Measurements from ENCODE around the gene TESMIN.
A peak's percentile ranks its signal among the peaks of the same experiment; 100 is the strongest.

Gene TESMIN, protein sequence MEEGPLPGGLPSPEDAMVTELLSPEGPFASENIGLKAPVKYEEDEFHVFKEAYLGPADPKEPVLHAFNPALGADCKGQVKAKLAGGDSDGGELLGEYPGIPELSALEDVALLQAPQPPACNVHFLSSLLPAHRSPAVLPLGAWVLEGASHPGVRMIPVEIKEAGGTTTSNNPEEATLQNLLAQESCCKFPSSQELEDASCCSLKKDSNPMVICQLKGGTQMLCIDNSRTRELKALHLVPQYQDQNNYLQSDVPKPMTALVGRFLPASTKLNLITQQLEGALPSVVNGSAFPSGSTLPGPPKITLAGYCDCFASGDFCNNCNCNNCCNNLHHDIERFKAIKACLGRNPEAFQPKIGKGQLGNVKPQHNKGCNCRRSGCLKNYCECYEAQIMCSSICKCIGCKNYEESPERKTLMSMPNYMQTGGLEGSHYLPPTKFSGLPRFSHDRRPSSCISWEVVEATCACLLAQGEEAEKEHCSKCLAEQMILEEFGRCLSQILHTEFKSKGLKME

DNA sequence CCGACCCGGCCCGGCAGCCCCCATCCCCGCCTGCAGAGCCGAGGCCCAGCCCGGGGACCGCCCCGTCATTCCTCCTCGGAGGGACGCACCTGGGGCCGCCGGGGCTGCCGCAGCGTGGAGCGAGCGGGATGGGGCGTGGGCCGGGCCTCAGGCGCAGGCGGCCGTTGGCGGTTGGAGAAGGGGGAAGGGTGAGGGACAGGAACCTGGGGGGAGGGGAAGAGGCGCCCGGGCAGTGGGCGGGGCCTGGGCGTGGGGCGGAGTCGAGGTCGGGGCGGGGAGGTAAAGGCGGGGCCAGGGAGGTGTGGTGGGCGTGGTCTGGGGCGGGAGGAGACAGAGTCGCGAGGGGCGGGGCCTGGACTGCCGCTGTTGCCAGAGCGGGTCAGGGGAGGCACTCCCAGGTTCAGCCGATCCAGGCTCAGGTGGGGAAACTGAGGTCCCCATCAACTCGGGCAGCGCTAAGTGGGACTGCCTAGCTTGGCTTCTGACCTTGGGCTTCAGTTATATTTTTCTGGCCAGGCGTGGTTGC is at the start of gene TESMIN:
Gene TESMIN, minus strand, starts transcription at position 190 of the 526 bp plus-strand sequence. CDS start 860 bp downstream, outside the sequence.
- peak; percentile 87 for DNase-seq (ENCODE audit: low spot score)

DNA sequence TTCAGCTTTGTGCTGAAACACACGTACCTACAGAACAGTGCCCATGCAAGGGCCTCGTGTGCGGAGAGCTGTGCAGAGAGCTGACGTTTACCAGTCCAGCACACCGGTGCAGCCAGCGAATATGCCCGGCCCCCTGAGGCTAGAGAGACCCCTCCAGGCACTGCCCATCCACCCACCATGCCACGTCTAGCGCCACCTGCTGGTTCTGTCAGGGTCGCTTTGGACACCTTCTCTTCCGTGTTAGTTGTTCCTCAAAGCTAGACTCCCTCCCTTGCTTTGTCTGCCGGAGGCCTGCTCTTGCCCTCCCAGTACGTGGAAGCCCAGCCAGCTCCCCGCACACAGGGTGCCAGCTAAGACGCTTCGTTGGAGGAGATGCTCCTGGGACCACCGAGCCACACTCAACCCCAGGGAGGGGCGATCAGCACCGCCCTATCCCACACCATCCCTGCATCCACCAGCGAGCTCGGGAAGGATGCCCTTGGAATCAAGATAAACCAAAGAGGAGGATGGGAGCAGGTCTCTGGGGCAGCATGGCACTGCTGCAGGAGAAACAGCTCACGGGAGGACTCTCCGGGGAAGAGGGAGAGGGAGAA is 47.0 kb upstream of the TESMIN start:
- DNase-seq (ENCODE audit: low spot score), result peak; percentile 52

DNA sequence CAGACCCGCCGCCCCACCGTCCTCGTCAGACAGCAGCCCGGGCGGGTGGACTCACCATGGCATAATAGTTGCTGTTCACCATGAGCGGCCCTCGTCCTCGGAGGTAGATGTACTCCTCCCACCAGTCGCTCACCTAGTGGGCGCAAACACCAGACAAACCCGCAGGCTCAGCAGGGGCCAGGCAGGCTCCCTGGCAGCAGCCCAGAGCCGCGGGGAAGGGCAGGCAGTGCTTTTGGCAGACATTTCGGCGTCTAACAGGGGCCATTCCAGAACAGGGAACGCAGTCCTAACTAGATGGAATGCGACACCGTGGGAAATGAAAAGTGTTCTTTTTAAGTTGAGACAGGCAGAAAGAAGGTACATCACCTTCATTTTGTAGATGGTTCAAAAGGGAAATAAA is 45.5 kb upstream of the TESMIN start:
- no peak for DNase-seq (ENCODE audit: low spot score)

DNA sequence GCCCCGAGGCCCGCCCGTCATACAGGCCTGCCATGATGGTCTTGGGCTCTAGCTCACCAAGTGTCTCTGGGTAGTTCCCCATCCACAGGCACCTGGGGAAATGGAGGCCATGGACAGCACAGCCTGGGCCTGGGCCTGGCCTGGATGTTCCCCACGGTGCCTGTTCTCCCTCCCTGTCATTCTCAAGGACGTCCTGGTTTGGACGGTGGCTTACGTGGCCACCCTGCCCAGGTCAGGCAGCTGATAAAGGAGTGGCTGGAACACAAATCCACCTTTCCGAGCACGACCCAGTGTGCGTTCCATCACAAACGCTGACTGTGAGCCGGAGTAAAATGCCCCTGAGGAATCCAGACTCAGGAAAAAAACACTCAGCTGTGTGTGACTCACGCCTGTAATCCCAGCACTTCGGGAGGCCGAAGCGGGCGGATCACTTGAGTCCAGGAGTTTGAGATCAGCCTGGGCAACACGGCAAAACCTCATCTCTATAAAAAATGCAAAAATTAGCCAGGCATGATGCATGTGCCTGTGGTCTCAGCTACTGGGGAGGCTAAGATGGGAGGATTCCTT is 41.2 kb upstream of the TESMIN start:
- no peak for DNase-seq (ENCODE audit: low spot score)

DNA sequence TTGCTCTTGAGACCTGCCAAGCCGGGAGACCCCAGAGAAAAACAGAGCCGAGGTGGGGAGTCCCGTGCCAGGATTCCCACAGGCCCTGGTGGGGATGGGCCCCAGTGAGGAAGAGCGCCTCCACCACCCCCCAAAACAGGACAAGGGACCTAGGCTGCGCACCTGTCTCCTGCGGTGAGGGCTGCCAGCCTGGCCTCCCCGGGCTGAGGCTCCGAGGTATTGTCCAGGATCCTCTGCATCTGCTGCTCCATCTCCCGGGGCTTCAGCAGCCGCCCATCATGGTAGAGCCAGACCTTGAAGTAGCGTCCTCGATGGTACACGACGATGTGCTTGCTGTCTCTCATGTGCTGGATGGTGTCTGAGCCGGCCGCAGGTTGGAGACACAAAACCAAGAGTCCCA is 33.3 kb upstream of the TESMIN start:
- no peak for DNase-seq (ENCODE audit: low spot score)

DNA sequence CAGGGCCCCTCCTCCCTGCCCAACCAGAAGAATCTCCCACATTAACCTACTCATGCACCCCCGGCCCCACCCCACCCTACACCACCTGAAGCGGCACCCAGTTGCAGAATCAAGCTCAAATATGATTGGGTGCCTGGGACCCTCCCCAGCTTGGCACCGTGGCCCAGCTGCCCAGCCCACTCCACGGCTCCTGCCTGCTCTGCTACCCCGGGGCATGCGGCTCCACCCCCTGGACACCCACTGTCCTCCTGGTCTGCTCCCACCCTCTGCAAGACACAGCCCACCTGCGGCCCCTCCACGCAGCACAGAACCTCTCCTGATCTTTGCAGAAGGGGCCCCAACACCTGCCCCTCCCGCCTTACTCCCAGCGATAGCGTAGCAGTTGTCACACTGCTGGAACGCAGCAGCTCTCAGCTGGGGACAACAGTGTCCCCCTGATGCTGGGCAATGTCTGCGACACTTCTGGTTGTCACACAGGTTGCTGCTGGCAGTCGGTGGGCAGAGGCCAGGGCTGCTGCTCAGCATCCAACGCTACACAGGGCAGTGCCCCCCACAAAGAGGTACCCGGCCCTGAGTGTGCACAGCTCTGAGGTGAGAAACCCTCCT is 32.0 kb upstream of the TESMIN start:
- no peak for DNase-seq (ENCODE audit: low spot score)

DNA sequence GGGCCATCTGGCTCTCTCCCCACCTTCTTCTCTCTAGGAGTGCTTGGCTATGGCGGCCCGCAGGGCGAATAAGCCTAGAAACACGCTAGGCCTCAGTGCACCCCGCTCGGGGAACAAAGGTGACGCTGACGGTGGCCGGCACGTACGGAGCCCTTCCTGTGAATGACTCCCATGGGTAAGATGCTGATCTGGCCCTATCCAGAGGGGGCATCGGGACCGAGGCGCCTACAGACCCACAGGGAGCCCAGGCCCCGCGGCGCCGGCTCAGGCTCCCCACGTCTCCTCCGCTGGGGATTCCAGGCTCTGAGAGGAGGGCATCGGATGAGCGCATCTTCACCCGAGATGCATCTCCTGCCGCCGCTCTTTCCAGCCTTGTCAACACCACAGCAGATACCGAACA is 31.4 kb upstream of the TESMIN start:
- no peak for DNase-seq (ENCODE audit: low spot score)

DNA sequence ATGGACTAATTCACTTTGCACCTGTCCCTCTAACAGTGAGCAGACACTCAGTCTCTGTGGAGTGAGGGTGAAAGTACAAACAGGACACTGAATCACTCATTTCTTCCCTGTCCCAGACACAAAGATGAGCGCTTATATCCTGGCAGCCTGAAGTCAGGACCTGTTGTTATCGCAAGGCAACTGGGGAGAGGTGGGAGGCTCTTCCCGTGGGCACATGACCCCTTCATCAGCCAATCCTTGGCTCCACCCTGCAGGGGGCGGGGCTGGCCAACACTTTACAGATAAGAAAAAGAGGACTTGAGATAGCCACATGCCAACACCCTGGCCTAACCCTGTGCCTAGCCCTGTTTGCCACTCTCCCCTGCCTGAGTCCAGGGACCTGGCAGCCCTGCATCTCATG is 29.5 kb upstream of the TESMIN start:
- DNase-seq (ENCODE audit: low spot score), result peak; percentile 73

DNA sequence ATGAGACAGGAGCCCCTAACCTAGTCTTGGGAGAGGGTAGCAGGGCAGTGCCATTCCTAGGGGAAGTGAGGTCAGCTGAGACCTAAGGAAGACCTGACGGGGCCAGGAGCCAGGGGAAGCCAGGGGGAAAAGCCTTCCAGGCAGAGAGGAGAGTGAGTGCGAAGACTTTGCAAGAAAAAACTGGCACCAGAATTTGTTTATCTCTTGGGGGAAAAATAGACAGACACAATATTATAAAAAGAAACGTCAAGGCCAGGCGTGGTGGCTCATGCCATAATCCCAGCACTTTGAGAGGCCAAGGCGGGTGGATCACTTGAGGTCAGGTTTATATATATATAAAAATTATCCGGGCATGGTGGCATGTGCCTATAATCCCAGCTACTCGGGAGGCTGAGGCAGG is 26.9 kb upstream of the TESMIN start:
- no peak for DNase-seq (ENCODE audit: low spot score)

DNA sequence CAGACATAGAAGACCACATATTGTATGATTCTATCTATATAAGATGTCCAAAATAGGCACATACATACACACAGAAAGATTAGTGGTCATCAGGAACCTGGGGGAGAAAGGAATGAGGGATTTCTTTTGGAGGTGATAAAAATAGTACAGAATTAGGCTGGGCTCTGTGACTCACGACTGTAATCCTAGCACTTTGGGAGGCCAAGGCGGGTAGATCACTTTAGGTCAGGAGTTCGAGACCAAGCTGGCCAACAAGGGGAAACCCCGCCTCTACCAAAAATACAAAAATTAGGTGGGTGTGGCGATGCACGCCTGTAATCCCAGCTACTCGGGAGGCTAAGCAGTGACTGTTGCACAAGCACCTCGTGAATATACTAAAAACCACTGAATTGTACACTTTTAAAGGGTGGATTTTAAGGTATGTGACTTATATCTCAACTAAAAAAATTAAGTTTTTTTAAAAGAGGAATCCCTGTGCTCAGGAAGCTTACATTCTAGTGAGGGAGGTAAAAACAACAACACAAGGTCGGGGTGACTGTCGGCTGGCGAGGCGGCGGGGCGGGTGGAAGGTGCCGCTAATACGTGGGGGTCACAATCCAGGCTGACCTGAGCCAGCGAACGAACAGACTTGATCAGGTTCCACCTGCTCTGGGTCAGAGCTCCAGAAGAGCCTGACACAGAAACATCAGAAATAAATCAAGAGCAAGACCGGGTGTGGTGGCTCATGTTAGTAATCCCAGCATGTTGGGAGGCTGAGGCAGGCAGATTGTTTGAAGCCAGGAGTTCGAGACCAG is 25.3 kb upstream of the TESMIN start:
- DNase-seq (ENCODE audit: low spot score), result no peak

DNA sequence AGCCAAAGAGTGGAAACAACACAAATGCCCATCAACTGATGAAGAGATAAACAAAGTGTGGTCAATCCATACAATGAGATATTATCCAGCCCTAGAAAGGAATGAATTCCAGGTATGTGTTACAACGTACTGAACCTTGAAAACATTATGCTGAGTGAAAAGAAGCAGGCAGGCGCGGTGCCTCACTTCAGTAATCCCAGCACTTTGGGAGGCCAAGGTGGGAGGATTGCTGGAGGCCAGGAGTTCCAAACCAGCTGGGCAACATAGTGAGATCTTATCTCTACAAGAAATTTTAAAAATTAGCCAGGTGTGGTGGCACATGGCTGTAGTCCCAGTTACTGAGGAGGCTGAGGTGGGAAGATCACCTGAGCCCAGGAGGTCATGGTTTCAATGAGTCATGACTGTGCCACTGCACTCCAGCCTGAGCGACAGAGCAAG is 24.6 kb upstream of the TESMIN start:
- DNase-seq (ENCODE audit: low spot score), result no peak

DNA sequence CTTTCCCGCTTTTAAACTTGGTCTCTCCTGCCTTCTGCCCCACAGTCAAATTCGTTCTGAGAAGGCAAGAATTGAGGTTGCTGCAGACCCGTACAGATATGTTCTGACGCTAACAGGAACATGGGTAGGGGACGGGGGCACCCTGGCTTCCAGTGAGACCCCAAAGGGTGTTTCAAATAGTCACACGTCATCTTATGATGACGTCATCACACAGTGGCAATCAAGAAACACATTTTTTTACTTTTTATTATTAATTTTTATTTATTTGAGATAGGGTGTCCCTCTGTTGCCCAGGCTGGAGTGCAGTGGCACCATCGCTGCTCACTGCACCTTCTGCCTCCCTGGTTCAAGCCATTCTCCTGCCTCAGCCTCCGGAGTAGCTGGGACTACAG is 22.9 kb upstream of the TESMIN start:
- DNase-seq (ENCODE audit: low spot score), result no peak

DNA sequence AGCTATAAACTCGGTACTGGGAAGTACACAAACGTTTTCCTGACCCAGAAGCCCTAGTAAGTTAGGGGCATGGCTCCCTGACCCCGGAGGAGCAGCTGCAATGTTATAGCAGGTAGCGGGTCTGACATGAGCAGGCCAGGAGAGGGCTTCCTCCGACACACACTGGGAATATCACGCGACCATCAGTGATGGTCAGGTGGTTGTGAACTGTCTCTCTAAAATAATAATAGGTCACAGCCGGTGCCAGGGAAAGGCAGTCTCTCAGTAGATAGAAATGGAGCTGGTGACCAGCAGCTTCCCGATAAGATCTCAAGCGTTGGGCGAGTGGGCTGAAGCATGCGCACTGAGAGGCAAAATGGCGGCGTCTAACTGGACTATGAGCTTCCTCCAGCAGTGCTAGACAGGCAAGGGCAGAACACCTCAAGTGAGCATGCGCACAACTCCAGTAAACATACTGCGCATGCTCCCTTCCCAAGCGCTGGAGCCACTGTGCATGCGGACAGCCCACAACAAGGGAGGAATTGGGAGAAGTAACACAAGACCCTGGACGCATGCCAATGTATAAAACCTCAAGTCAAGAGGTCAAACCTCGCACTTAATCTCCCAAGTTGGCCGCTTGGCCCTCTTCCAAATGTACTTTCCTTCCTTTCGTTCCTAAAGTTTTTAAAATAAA is 22.3 kb upstream of the TESMIN start:
- no peak for DNase-seq (ENCODE audit: low spot score)

DNA sequence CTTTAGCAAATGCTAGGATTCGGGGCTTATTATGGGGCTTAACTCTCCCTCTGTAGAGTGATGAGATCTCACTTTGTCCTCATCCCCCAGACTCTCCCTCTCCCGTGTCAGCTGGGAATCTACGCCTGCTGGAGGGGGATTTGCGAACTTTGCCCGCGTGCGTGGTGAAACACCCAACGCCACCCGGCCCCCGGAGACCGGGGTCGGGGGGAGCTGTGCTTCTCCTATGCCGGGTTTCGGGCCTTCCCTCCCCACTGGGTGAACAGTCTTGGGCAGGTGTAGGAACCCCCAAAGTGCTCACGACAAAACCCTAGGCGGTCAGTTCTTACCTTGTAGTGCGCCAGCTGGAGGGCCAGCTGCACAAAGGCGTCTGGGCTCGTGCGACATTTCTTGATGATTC is 21.6 kb upstream of the TESMIN start:
- DNase-seq (ENCODE audit: low spot score), result no peak

DNA sequence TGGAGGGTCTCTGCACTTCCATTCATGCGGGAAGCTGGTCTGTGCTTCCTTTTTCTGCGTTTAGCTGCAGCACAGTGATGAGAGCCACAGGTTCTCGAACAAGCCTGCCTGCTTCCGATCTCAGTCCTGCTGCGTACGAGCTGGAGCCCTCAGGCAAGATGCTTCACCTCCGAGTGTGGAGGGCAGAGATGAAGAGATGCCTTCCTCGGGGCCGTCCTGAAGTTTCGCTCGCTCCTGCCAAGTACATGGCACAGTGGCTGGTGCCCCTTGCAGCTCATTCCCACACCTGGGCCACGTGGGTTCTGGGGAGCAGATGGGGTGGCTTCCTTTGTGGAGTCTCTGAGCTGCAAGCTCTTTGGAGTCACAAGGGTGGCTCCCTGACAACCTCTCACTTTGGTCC is 19.5 kb upstream of the TESMIN start:
- no peak for DNase-seq (ENCODE audit: low spot score)

DNA sequence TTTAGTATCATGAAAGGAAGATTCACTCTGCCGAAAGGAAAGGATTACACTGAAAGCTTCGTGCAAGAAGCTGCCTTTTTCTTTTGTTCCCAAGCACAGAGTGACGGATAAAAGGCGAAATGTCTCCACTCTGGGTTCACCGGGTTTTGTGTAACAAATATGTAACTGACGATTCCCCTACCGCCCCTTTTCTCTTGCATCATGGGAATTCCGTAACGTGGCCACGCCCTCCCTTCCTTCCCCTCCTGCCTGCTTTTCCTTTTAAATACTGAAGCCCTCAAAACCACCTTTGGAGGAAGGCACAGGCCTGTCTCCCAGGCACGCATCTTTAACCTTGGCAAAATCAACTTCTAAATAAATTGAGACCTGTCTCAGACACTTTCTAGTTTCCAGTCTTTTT is 16.4 kb upstream of the TESMIN start:
- no peak for DNase-seq (ENCODE audit: low spot score)

DNA sequence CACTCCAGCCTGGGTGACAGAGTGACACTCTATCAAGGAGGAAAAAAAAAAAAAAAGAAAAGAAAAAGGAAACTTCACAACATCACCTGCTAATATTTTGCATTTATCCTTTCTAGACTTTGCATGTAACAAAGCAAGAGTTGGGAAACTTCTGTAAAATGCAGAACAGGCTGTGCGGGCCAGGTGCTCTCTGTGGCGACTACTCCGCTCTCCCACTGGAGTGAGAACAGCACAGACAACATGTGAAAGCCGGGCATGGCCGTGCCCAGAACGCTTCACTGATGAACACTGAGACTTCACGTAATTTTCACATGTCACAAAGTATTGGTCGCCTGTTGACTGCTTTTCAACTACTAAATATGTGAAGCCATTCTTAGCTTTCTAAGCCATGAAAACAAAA is 15.5 kb upstream of the TESMIN start:
- DNase-seq (ENCODE audit: low spot score), result no peak

DNA sequence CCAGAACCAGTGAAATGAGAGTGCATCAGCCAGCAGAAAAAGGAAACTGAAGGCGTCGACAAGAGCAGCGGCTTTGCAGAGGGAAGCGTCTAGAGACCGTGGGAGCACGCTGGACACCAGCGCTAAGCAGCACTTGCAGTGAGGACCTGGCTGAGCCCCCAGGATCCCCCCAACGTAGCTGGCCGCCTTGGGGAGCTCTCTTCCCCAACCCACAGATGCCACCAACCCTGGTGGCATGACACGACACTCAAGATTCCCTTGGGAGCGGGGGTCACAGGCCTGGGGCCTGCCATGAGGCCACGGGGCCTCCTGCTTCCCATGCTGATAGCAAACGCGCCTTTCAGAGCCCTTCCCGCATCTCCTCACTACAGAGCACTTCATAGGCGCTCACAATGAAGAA is 13.4 kb upstream of the TESMIN start:
- no peak for DNase-seq (ENCODE audit: low spot score)

DNA sequence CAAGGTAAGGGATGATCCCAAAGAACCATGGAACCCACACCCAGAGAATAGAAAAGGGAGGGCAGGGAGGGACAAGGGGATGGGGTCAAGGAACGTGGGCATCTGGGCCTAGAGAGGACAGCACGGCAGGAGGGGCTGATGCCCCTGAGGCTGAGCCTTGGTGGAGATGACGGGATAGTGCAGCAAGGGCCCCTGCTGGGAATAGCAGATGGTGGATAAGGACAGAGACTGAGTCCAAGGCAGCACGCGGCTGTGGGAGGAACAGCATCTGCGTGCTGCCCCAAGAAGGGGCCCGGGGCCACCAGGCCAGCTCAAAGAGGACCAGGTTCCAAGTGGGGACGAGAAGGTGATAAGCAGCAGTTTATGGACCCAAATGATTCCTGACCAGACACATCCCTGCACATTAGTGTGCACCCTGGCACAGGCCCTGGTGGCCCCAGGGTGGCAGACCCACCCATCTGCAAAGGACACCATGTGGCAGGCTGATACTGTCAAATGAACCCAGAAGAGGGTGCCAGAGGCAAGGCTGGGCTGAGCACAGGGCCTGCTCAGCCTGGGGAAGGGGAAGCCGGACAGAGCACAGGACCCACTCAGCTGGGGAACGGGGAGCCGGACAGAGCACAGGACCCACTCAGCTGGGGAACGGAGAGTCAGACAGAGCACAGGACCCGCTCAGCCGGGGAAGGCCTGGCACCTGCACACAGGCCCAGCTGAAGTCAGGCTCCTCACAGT is 12.8 kb upstream of the TESMIN start:
- no peak for DNase-seq (ENCODE audit: low spot score)

DNA sequence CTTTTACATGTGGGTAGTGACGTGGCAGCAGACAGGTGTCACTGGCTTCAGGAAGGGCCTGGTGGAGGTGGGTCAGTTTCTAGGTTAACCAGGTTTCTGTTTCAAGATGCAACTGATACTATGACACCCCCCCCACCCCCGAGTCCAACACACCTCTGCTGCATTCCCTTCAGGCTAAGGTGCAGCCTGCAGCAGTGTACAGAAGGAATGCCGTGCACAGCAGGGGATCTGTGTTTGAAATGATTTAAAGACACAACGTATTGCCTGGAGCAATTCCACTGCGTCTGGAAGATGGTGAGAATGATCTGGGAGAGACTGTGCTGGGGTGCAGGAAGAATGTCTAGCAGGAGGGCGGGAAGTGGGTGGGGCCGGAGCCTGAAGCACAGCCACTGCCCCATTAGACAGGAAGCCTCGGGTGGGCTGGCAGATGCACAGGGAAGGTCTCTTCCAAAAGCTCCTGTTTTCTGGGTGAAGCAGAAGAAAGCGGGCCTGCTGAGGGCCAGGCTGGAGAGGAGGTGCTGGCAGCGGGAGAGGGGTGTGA is 11.9 kb upstream of the TESMIN start:
- no peak for DNase-seq (ENCODE audit: low spot score)
